SK-N-SH (cell line): Measurements from ENCODE around the gene MYL6B. TPM values are rescaled to one million over a fixed set of nuclear protein-coding genes. Genes with fewer than 3 reads are reported as not detected.

Source experiments
- CTCF ChIA-PET: fragments of 300-600, 350-600 bp; formaldehyde crosslinking; extraction: SDS; loops from one replicate; lab custom pipeline; 2021; lab: Yijun Ruan, JAX
- POLR2A ChIA-PET: fragments of 350-600 bp; sonication (Branson Sonifier 250); formaldehyde crosslinking; extraction: SDS; loops from one replicate; lab custom pipeline; 2020; ENCODE audit warnings: antibody characterized with exemption, inconsistent platforms; lab: Yijun Ruan, JAX
- DNase-seq: peaks from one replicate; pipeline ENCODE4 v3.0.0; 2012
- H2AFZ ChIP-seq: fragments of 200-600 bp; sonication (generic); 2 replicates; pipeline ENCODE4 v1.8.1; 2016; ENCODE audit warnings: antibody characterized with exemption, mild to moderate bottlenecking, low read depth
- H3F3A ChIP-seq: fragments of 200-600 bp; sonication (generic); replicated peaks from 2 replicates; pipeline ENCODE3; 2016; ENCODE audit warnings: antibody characterized with exemption, mild to moderate bottlenecking; ENCODE audit not compliant: insufficient read depth
- H3K27ac ChIP-seq, 2 experiments: fragments of 200-500 bp in 1 of 2; fragments of 200-600 bp in 1 of 2; sonication (Bioruptor generic) in 1 of 2; sonication (generic), shearing (Covaris generic) in 1 of 2; 2 replicates each; pipeline versions ENCODE4 v1.5.1 to v1.6.1; 2014 to 2016; ENCODE audit warnings: low read depth in 2 of 2, inconsistent platforms in 1 of 2, low read length in 1 of 2, mild to moderate bottlenecking in 1 of 2, mixed read lengths in 1 of 2
- H3K27me3 ChIP-seq: fragments of 200-600 bp; sonication (generic), shearing (Covaris generic); 2 replicates; pipeline ENCODE4 v1.6.1; 2016; ENCODE audit warnings: mixed run types; ENCODE audit not compliant: insufficient read depth
- H3K36me3 ChIP-seq, 2 experiments: fragments of 200-500 bp in 1 of 2; fragments of 200-600 bp in 1 of 2; sonication (Bioruptor generic) in 1 of 2; sonication (generic) in 1 of 2; replicated peaks in 1 of 2; 2 replicates each; pipeline versions ENCODE3 to v1.5.1; 2014 to 2016; ENCODE audit warnings: low read length in 1 of 2, mild to moderate bottlenecking in 1 of 2; ENCODE audit not compliant: insufficient read depth in 2 of 2, control insufficient read depth in 1 of 2
- H3K4me1 ChIP-seq, 2 experiments: fragments of 200-500 bp in 1 of 2; fragments of 200-600 bp in 1 of 2; sonication (Bioruptor generic) in 1 of 2; sonication (generic), shearing (Covaris generic) in 1 of 2; 2 replicates each; pipeline versions ENCODE4 v1.5.1 to v1.6.1; 2014 to 2016; ENCODE audit warnings: low read depth in 1 of 2, low read length in 1 of 2, mixed run types in 1 of 2; ENCODE audit not compliant: insufficient read depth in 2 of 2, control insufficient read depth in 1 of 2
- H3K4me2 ChIP-seq: fragments of 200-600 bp; sonication (generic), shearing (Covaris generic); 2 replicates; pipeline ENCODE4 v1.6.1; 2017; ENCODE audit warnings: mixed run types
- H3K4me3 ChIP-seq, 2 experiments: fragments of 200-500 bp in 1 of 2; fragments of 200-600 bp in 1 of 2; sonication (Bioruptor generic) in 1 of 2; sonication (generic), shearing (Covaris generic) in 1 of 2; 2 replicates each; pipeline versions ENCODE4 v1.5.1 to v1.8.1; 2014 to 2016; ENCODE audit warnings: low read depth in 2 of 2, inconsistent platforms in 1 of 2, low read length in 1 of 2, mild to moderate bottlenecking in 1 of 2, mixed read lengths in 1 of 2, moderate library complexity in 1 of 2
- H3K79me2 ChIP-seq: fragments of 200-600 bp; sonication (generic); 2 replicates; pipeline ENCODE4 v1.8.1; 2017; ENCODE audit warnings: mild to moderate bottlenecking; ENCODE audit not compliant: insufficient read depth
- H3K9ac ChIP-seq: fragments of 200-600 bp; sonication (generic); 2 replicates; pipeline ENCODE4 v1.6.1; 2017; ENCODE audit warnings: mixed run types
- H3K9me2 ChIP-seq: fragments of 200-600 bp; sonication (generic); 2 replicates; pipeline ENCODE4 v1.6.1; 2017; ENCODE audit warnings: mixed run types
- H3K9me3 ChIP-seq: fragments of 200-600 bp; sonication (generic); 2 replicates; pipeline ENCODE4 v1.6.1; 2017; ENCODE audit warnings: mixed run types, mild to moderate bottlenecking, moderate library complexity
- H4K20me1 ChIP-seq: fragments of 200-600 bp; sonication (generic); 2 replicates; pipeline ENCODE4 v1.6.1; 2017; ENCODE audit warnings: mild to moderate bottlenecking, mixed run types; ENCODE audit not compliant: insufficient read depth
- ELF1 ChIP-seq: IDR thresholded peaks from 2 replicates; pipeline ENCODE4 v1.4.0; 2012
- EP300 ChIP-seq, 2 experiments: IDR thresholded peaks; 2 replicates each; pipeline versions ENCODE4 v1.4.0 to v1.6.1; 2012; ENCODE audit warnings: borderline replicate concordance in 1 of 2, low read depth in 1 of 2, low read length in 1 of 2
- EZH2phosphoT487 ChIP-seq: fragments of 200-600 bp; sonication (generic); IDR thresholded peaks from 2 replicates; pipeline ENCODE4 v1.6.1; 2017; ENCODE audit warnings: low read depth, mixed run types, mild to moderate bottlenecking, antibody characterized with exemption, moderate library complexity, borderline replicate concordance
- FOSL2 ChIP-seq: IDR thresholded peaks from 2 replicates; pipeline ENCODE4 v1.4.0; 2012; ENCODE audit warnings: low read depth, mild to moderate bottlenecking, moderate library complexity, borderline replicate concordance
- FOXJ3 ChIP-seq: sonication (generic); formaldehyde crosslinking; IDR thresholded peaks from 2 replicates; pipeline ENCODE4 v1.5.1; 2020; ENCODE audit warnings: mild to moderate bottlenecking, missing genetic modification reagents
- GABPA ChIP-seq: IDR thresholded peaks from 2 replicates; pipeline ENCODE4 v1.4.0; 2012; ENCODE audit warnings: low read depth, mild to moderate bottlenecking
- GATA2 ChIP-seq: sonication (generic); formaldehyde crosslinking; IDR thresholded peaks from 2 replicates; pipeline ENCODE4 v1.5.0; 2020; ENCODE audit warnings: mild to moderate bottlenecking, missing genetic modification reagents
- IRF3 ChIP-seq: fragments of 150-350 bp; IDR thresholded peaks from 2 replicates; pipeline ENCODE4 v1.6.1; 2016; ENCODE audit warnings: mild to moderate bottlenecking, low read depth, low read length
- JUND ChIP-seq: IDR thresholded peaks from 2 replicates; pipeline ENCODE4 v1.4.0; 2012
- MXI1 ChIP-seq: IDR thresholded peaks from 2 replicates; pipeline ENCODE4 v1.6.1; 2012; ENCODE audit warnings: mild to moderate bottlenecking, low read depth, low read length, improper control_type of control experiment
- NRF1 ChIP-seq: IDR thresholded peaks from 2 replicates; pipeline ENCODE4 v1.6.1; 2012; ENCODE audit warnings: low read depth, mild to moderate bottlenecking, low read length
- RAD21 ChIP-seq: IDR thresholded peaks from 2 replicates; pipeline ENCODE4 v1.6.1; 2012; ENCODE audit warnings: mild to moderate bottlenecking, low read length
- RCOR1 ChIP-seq: fragments of 150-350 bp; IDR thresholded peaks from 2 replicates; pipeline ENCODE4 v1.6.1; 2017; ENCODE audit warnings: antibody characterized with exemption, low read length
- RFX5 ChIP-seq: IDR thresholded peaks from 2 replicates; pipeline ENCODE4 v1.6.1; 2012; ENCODE audit warnings: mild to moderate bottlenecking, improper control_type of control experiment, low read length
- SIN3A ChIP-seq: IDR thresholded peaks from 2 replicates; pipeline ENCODE4 v1.6.1; 2012; ENCODE audit warnings: low read depth, mild to moderate bottlenecking, low read length, moderate library complexity, borderline replicate concordance
- TAF1 ChIP-seq: IDR thresholded peaks from 2 replicates; pipeline ENCODE4 v1.6.1; 2012; ENCODE audit warnings: low read depth, mild to moderate bottlenecking, low read length, moderate library complexity, borderline replicate concordance
- TCF12 ChIP-seq: IDR thresholded peaks from 2 replicates; pipeline ENCODE4 v1.4.0; 2012
- TEAD4 ChIP-seq: IDR thresholded peaks from 2 replicates; pipeline ENCODE4 v1.4.0; 2012; ENCODE audit warnings: mild to moderate bottlenecking, borderline replicate concordance; ENCODE audit not compliant: insufficient read depth
- WGBS: methylation state at CpG from one replicate; pipeline ENCODE4 v1.1.6; 2017; ENCODE audit warnings: low lambda C conversion rate; 5-methylcytosine and 5-hydroxymethylcytosine counted together
- polyA plus RNA-seq, 3 experiments: library from polyadenylated mRNA; depleted of rRNA; stranded (reverse); fragments of >200 nt; gene quantifications; 2 replicates each; pipeline ENCODE4 v1.2.3, GENCODE V29; 2012
- TF ChIP-seq, protein P1 (sequence below): IDR thresholded peaks from 2 replicates; pipeline ENCODE4 v1.4.0; 2012; ENCODE audit warnings: low read depth, borderline replicate concordance
- TF ChIP-seq, protein P2 (sequence below): IDR thresholded peaks from 2 replicates; pipeline ENCODE4 v1.4.0; 2012; ENCODE audit warnings: low read depth

The MYL6B gene
- polyA plus RNA-seq, 1 of the 3 experiments (the other 2 are of a cell fraction): 234 TPM

GRCh38 chr12:56129942-56130495 is 22.4 kb upstream of the MYL6B start:
- peaks cover 38 to 42% of the 10 kb centered on the region in 2 experiments for H3K36me3 ChIP-seq
- 90% methylated on average over 22 of the region's 22 CpGs for WGBS
- H3K4me1 ChIP-seq: peaks cover 13 to 23% of the 10 kb centered on the region in 2 experiments
- peak overlapping the region; percentile 98 for H3K4me2 ChIP-seq
- H3K79me2 ChIP-seq: peaks cover 46% of the 10 kb centered on the region
- H3K9me3 ChIP-seq: no peaks in the 10 kb centered on the region
- no peak overlapping the region for H2AFZ ChIP-seq
- H3K9me2 ChIP-seq: no peaks in the 10 kb centered on the region
- H4K20me1 ChIP-seq: no peaks in the 10 kb centered on the region
- peak overlapping the region in 1 of 2 experiments; percentile 74; a peak in 1 of 4 replicates for H3K27ac ChIP-seq
- peaks cover 25% of the 10 kb centered on the region for H3F3A ChIP-seq
- H3K4me3 ChIP-seq: peak overlapping the region; percentile 67 to 89
- CTCF ChIA-PET: interaction anchor here (0.8 to 16.0 kb wide), 8 partner anchors 9 to 204 kb away, joined by 3 to 272 read pairs (median 4); partner anchors contain the start of genes MYL6, PAN2 and SMARCC2
- H3K9ac ChIP-seq: peak overlapping the region; percentile 88
- TF ChIP-seq RCOR1: no peak
- no peak for TF ChIP-seq ELF1
- no peak for TF ChIP-seq IRF3
- no peak for TF ChIP-seq MXI1
- no peak for TF ChIP-seq SIN3A
- TF ChIP-seq, all 33 proteins: peak for 0
- H3K27me3 ChIP-seq: no peaks in the 10 kb centered on the region
- POLR2A ChIA-PET: interaction anchor here (0.7 to 2.7 kb wide), 3 partner anchors 12 to 25 kb away, joined by 3 to 14 read pairs (median 4); partner anchors contain the start of gene PA2G4
- no peak for DNase-seq

DNA sequence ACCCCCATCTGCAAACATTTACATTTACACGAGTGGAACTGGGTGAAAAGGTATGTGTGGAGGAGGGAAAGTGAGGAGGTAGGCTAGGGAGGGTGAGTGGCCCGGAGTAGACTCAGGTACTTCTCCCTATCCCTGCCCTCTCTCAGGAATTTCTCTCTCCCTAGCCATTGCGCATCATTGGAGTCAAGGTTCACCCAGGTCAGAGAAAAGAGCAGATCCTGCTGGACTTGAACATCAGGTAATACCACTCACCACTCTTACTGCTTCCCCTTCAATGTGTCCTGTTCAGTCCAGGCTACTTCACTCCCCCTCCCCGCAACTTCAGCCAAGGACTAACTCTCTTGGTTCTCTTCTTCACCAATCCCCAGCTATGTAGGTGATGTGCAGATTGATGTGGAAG is 21.5 kb upstream of the MYL6B start:
- Histone ChIP-seq H3K4me3 (no peak overlapping the region), H3K9ac (no peak overlapping the region)
- POLR2A ChIA-PET: no interaction called here

More for the DNA sequence above, 21.5 kb upstream of the MYL6B start:
- Histone ChIP-seq H3K36me3 (peaks cover 38 to 47% of the 10 kb centered on the region in 2 experiments), H3K9me2 (no peaks in the 10 kb centered on the region), H3K4me1 (peaks cover 13 to 23% of the 10 kb centered on the region in 2 experiments), H3K4me2 (peak overlapping the region; percentile 98; the same call in 1 of the 2 replicates), H3K27me3 (no peaks in the 10 kb centered on the region), H2AFZ (no peak overlapping the region), H3K27ac (no peak overlapping the region), H3K79me2 (peaks cover 39% of the 10 kb centered on the region), H3F3A (peaks cover 18% of the 10 kb centered on the region), H4K20me1 (no peaks in the 10 kb centered on the region), H3K9me3 (no peaks in the 10 kb centered on the region)
- CTCF ChIA-PET: interaction anchor here (1.4 to 16.0 kb wide), 2 partner anchors 55 to 75 kb away, joined by 4 to 272 read pairs; partner anchors contain the start of gene SMARCC2
- TF ChIP-seq, protein P1, sequence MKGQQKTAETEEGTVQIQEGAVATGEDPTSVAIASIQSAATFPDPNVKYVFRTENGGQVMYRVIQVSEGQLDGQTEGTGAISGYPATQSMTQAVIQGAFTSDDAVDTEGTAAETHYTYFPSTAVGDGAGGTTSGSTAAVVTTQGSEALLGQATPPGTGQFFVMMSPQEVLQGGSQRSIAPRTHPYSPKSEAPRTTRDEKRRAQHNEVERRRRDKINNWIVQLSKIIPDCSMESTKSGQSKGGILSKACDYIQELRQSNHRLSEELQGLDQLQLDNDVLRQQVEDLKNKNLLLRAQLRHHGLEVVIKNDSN: no peak
- no peak for TF ChIP-seq TEAD4
- no peak for TF ChIP-seq RCOR1
- no peak for TF ChIP-seq SIN3A
- TF ChIP-seq NRF1: no peak
- TF ChIP-seq RFX5: no peak
- TF ChIP-seq GATA2 (CRISPR knock-in tag): no peak
- TF ChIP-seq JUND: no peak
- TF ChIP-seq FOSL2: no peak
- no peak for TF ChIP-seq EP300 (IDR thresholded peaks at IDR 0.05; ENCODE audit: borderline replicate concordance in 1 of 2, low read depth in 1 of 2, low read length in 1 of 2)
- TF ChIP-seq ELF1: no peak
- no peak for TF ChIP-seq GABPA
- TF ChIP-seq, protein P2, sequence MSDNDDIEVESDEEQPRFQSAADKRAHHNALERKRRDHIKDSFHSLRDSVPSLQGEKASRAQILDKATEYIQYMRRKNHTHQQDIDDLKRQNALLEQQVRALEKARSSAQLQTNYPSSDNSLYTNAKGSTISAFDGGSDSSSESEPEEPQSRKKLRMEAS: no peak
- TF ChIP-seq MXI1: no peak
- no peak for TF ChIP-seq TCF12
- no peak for TF ChIP-seq FOXJ3 (CRISPR knock-in tag)
- no peak for TF ChIP-seq EZH2phosphoT487
- no peak for TF ChIP-seq TAF1
- TF ChIP-seq RAD21: no peak
- DNase-seq: no peak
- 98% methylated on average over 4 of the region's 4 CpGs for WGBS
